GM12878 (cell line): Measurements from ENCODE around the gene SERPING1. TPM values are rescaled to one million over a fixed set of nuclear protein-coding genes. Genes with fewer than 3 reads are reported as not detected.

ENCODE experiments used
- ASH2L ChIP-seq: fragments of 300-600, 200-600 bp; sonication (generic); IDR thresholded peaks from 2 replicates; pipeline ENCODE4 v1.6.1; 2017; ENCODE audit warnings: low read depth, mild to moderate bottlenecking, borderline replicate concordance
- BACH1 ChIP-seq: fragments of 450-650 bp; IDR thresholded peaks from 2 replicates; pipeline ENCODE4 v1.6.1; 2017; ENCODE audit warnings: mild to moderate bottlenecking, borderline replicate concordance
- CBX3 ChIP-seq: fragments of 200-600 bp; sonication (generic); IDR thresholded peaks from 2 replicates; pipeline ENCODE4 v1.6.1; 2016; ENCODE audit warnings: low read depth, borderline replicate concordance
- CEBPB ChIP-seq, 2 experiments: fragments of 150-350 bp in 1 of 2; IDR thresholded peaks; 2 replicates each; pipeline ENCODE4 v1.6.1; 2012 to 2014; ENCODE audit warnings: low read depth in 2 of 2, low read length in 2 of 2, borderline replicate concordance in 1 of 2, inconsistent platforms in 1 of 2
- CTCF ChIP-seq, 3 experiments: IDR thresholded peaks in 2 of 3; conservative IDR thresholded peaks in 1 of 3; 2 replicates each; pipeline ENCODE4 v1.5.1; 2011; ENCODE audit warnings: low read depth in 3 of 3, low read length in 3 of 3, mild to moderate bottlenecking in 3 of 3, control low read depth in 2 of 3, moderate library complexity in 2 of 3, inconsistent platforms in 1 of 3, mixed read lengths in 1 of 3; ENCODE audit not compliant: control insufficient read depth in 2 of 3, insufficient read depth in 1 of 3; ENCODE audit errors: extremely low read depth in 1 of 3
- DPF2 ChIP-seq: fragments of 450-650 bp; IDR thresholded peaks from 2 replicates; pipeline ENCODE4 v1.6.1; 2017; ENCODE audit warnings: mild to moderate bottlenecking
- ESRRA ChIP-seq: IDR thresholded peaks from 2 replicates; pipeline ENCODE4 v1.6.1; 2012; ENCODE audit warnings: mild to moderate bottlenecking, low read length, improper control_type of control experiment
- IRF5 ChIP-seq: fragments of 450-650 bp; IDR thresholded peaks from 2 replicates; pipeline ENCODE4 v1.6.1; 2017; ENCODE audit warnings: borderline replicate concordance
- KDM1A ChIP-seq: fragments of 200-600 bp; sonication (generic); IDR thresholded peaks from 2 replicates; pipeline ENCODE4 v1.6.1; 2016; ENCODE audit warnings: borderline replicate concordance
- MYC ChIP-seq: IDR thresholded peaks from 2 replicates; pipeline ENCODE4 v1.6.1; 2011; ENCODE audit warnings: mild to moderate bottlenecking, low read length, moderate library complexity, inconsistent platforms; ENCODE audit not compliant: insufficient read depth, insufficient replicate concordance, insufficient read length, severe bottlenecking
- NFXL1 ChIP-seq: fragments of 450-650 bp; IDR thresholded peaks from 2 replicates; pipeline ENCODE4 v1.6.1; 2017; ENCODE audit warnings: antibody characterized with exemption, mild to moderate bottlenecking, borderline replicate concordance
- NFYA ChIP-seq: IDR thresholded peaks from 2 replicates; pipeline ENCODE4 v1.6.1; 2011; ENCODE audit warnings: low read depth, mild to moderate bottlenecking, low read length, improper control_type of control experiment, borderline replicate concordance
- NFYB ChIP-seq: IDR thresholded peaks from 2 replicates; pipeline ENCODE4 v1.6.1; 2011; ENCODE audit warnings: low read depth, mild to moderate bottlenecking, low read length, improper control_type of control experiment, moderate library complexity; ENCODE audit not compliant: insufficient read depth
- NRF1 ChIP-seq: conservative IDR thresholded peaks from 2 replicates; pipeline ENCODE4 v1.6.1; 2011; ENCODE audit warnings: mild to moderate bottlenecking, low read depth, low read length, improper control_type of control experiment
- PAX8 ChIP-seq: fragments of 450-650 bp; IDR thresholded peaks from 2 replicates; pipeline ENCODE4 v1.6.1; 2017; ENCODE audit warnings: mild to moderate bottlenecking, moderate library complexity
- RFX5 ChIP-seq: IDR thresholded peaks from 2 replicates; pipeline ENCODE4 v1.6.1; 2011; ENCODE audit warnings: low read depth, low read length, improper control_type of control experiment
- SMAD5 ChIP-seq: IDR thresholded peaks from 2 replicates; pipeline ENCODE4 v1.6.1; 2016; ENCODE audit warnings: antibody characterized with exemption, low read depth
- SUPT20H ChIP-seq: IDR thresholded peaks from 2 replicates; pipeline ENCODE4 v1.6.1; 2011; ENCODE audit warnings: low read depth, mild to moderate bottlenecking, low read length, moderate library complexity, borderline replicate concordance; ENCODE audit not compliant: control insufficient read depth
- USF2 ChIP-seq: IDR thresholded peaks from 2 replicates; pipeline ENCODE4 v1.6.1; 2011; ENCODE audit warnings: low read depth, low read length, improper control_type of control experiment, borderline replicate concordance
- WRNIP1 ChIP-seq: IDR thresholded peaks from 2 replicates; pipeline ENCODE4 v1.6.1; 2011; ENCODE audit warnings: low read depth, low read length, improper control_type of control experiment, borderline replicate concordance
- ZBTB4 ChIP-seq: fragments of 450-650 bp; formaldehyde crosslinking; IDR thresholded peaks from 2 replicates; pipeline ENCODE4 v1.4.0; 2022; ENCODE audit warnings: mild to moderate bottlenecking, moderate library complexity
- ZNF207 ChIP-seq: fragments of 450-650 bp; IDR thresholded peaks from 2 replicates; pipeline ENCODE4 v1.6.1; 2014; ENCODE audit warnings: antibody characterized with exemption, mild to moderate bottlenecking, borderline replicate concordance
- polyA plus RNA-seq, 11 experiments: library from polyadenylated mRNA; depleted of rRNA in 4 of 11; unstranded in 6 of 11; stranded (reverse) in 5 of 11; fragments of >200 nt; fragmentation: Nextera tagmentation in 4 of 11; fragmentation: Illumina TruSeq in 1 of 11; extraction: Ambion mirVana in 4 of 11; extraction: Trizol in 1 of 11; gene quantifications; 1 replicate in 1 of 11; 2 replicates in 10 of 11; pipeline versions ENCODE4 v1.2.1 to v1.2.3, GENCODE V29; 2011 to 2016; ENCODE audit warnings: inconsistent platforms in 2 of 11, missing spikeins in 2 of 11, low read depth in 1 of 11
- total RNA-seq, 4 experiments: library from RNA; depleted of rRNA in 3 of 4; stranded (reverse); fragments of >200 nt in 3 of 4; fragmentation: Illumina TruSeq in 1 of 4; extraction: Trizol in 1 of 4; gene quantifications; 2 replicates each; pipeline versions ENCODE4 v1.2.1 to v1.2.3, GENCODE V29; 2013 to 2021

Gene SERPING1
- total and polyA plus RNA-seq, 10 of the 15 experiments (the other 5 are each of a cell fraction or from before 2014, with no cell fraction given) = 0.24 to 1.4 TPM; not detected in 8

- TF ChIP-seq IRF5 (no peak), ASH2L (no peak), NFYA (no peak), NFYB (no peak), USF2 (peak; percentile 41; the same call in 1 of the 2 replicates), BACH1 (no peak; the same call in 1 of the 2 replicates), PAX8 (no peak), KDM1A (no peak), CBX3 (no peak), SMAD5 (peak; percentile 37; the same call in 1 of the 2 replicates), ZBTB4 (CRISPR knock-in tag) (no peak), ESRRA (no peak), RFX5 (no peak), WRNIP1 (no peak), NFXL1 (no peak), DPF2 (peak; percentile 60), CEBPB (IDR thresholded peaks at IDR 0.05; ENCODE audit: borderline replicate concordance in 1 of 2, low read depth in 2 of 2, low read length in 2 of 2) (no peak), SUPT20H (no peak), ZNF207 (peak; percentile 80; the same call in 1 of the 2 replicates), CTCF (IDR thresholded peaks at IDR 0.05 in 2 of 3, conservative IDR thresholded peaks at IDR 0.05 in 1 of 3; ENCODE audit: control insufficient read depth in 2 of 3, extremely low read depth in 1 of 3, insufficient read depth in 1 of 3, low read depth in 3 of 3, low read length in 3 of 3) (no peak), MYC (no peak), NRF1 (peak; percentile 79)
These were observed 59.9 kb downstream of the SERPING1 start, which contains the start of gene CLP1 (continued) for GRCh38 chr11:57657194-57658022.
